ENCODE measurements around the gene TTR. TPM values are rescaled to one million over a fixed set of nuclear protein-coding genes. Genes with fewer than 3 reads are reported as not detected.

TTR gene
- total and polyA plus RNA-seq, 9 of the 15 experiments (the other 6 are each of a cell fraction or from before 2014, with no cell fraction given), result 0.17 to 0.53 TPM; not detected in 7

DNA sequence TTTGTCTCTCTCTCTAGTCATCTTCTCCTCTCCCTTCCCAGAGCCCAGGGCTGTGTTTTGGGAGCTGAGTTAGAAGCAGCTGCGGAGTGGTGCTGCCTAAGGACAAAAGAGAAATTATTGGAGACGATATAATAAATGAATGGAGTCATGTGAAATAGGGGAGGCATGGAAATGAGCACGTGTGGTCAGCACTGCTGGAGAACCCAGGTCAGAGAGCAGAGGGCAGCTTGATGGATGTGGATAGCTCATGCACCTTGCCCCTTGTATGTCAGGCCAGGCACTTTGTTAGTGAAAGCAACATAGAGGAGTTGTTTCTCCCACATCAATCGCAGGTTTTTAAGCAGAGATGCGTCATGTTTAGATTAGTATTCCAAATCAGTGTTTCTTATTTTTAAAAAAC, 15.7 kb downstream of the TTR start:
- in situ Hi-C loops (cut with MboI), result no loop called here
- Histone ChIP-seq H3K27me3 (ENCODE audit: control insufficient read depth in 2 of 2, insufficient read depth in 2 of 2, low read length in 2 of 2) (peaks cover 0 to 2% of the 10 kb centered on the region in 2 experiments; a peak in 1 of 5 replicates), H3K9me3 (replicated peaks; ENCODE audit: control insufficient read depth, insufficient read depth, low read depth, low read length) (no peaks in the 10 kb centered on the region), H3K9ac (ENCODE audit: insufficient read depth in 1 of 2, low read depth in 2 of 2, low read length in 2 of 2) (no peak overlapping the region), H3K4me1 (replicated peaks in 1 of 2; ENCODE audit: control insufficient read depth in 2 of 2, insufficient read depth in 2 of 2, low read length in 2 of 2) (no peaks in the 10 kb centered on the region), H3K27ac (ENCODE audit: extremely low read depth, low read depth, low read length) (no peak overlapping the region), H3K9me1 (ENCODE audit: control insufficient read depth, insufficient read depth, low read length) (no peaks in the 10 kb centered on the region), H4K20me1 (replicated peaks; ENCODE audit: control insufficient read depth, insufficient read depth, low read length) (no peaks in the 10 kb centered on the region), H2AFZ (ENCODE audit: low read depth, low read length) (no peak overlapping the region), H3K4me3 (no peak overlapping the region), H3K79me2 (ENCODE audit: control insufficient read depth, insufficient read depth, low read length) (no peaks in the 10 kb centered on the region), H3K36me3 (ENCODE audit: control insufficient read depth, insufficient read depth, low read length) (no peaks in the 10 kb centered on the region), H3K4me2 (ENCODE audit: insufficient read depth, low read length) (no peak overlapping the region)
- ChIA-PET POLR2A (interaction anchor here (1.0 to 1.3 kb wide), 2 partner anchors 9 to 184 kb away, joined by 3 read pairs; no protein-coding TSS in a partner anchor), CTCF (ENCODE audit: low intra/inter-chr PET ratio) (no interaction called here)
- no TSS peak for BruUV-seq (replicated peaks)
- intact Hi-C loops (cut with micrococcal nuclease), result no loop called here
- no peak for FAIRE-seq
- no peak for ATAC-seq
- 1% methylated on average over 5 of the region's 5 CpGs for WGBS (ENCODE audit: insufficient coverage, low coverage, missing lambda C conversion rate)
- no peak for TF ChIP-seq ZNF165 (CRISPR knock-in tag; IDR thresholded peaks at IDR 0.05; ENCODE audit: borderline replicate concordance)
- DNase-seq (ENCODE audit: extremely low read depth in 1 of 4, low spot score in 3 of 4), result no peak

DNA sequence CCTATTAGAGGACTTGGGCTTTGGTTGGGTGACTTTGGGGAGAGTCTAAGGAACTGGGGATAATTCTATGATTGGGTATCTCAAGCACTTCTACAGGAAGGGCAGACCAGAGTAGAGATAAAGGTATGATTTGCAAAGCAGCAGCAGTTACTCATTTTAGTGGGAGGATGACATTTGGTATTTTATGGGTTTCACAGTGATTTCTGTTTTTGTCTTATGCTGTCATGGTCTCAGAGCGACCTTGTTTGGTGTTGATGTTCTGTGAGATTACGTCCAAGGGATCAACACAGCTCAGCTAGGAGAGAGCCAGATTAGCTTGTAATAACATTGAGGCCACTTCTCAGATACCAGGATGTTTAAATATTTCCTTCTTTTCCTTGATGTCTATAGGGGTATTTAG, 18.2 kb downstream of the TTR start:
- Histone ChIP-seq H3K4me1 (replicated peaks in 1 of 2; ENCODE audit: control insufficient read depth in 2 of 2, insufficient read depth in 2 of 2, low read length in 2 of 2) (no peaks in the 10 kb centered on the region), H3K79me2 (ENCODE audit: control insufficient read depth, insufficient read depth, low read length) (no peaks in the 10 kb centered on the region), H3K4me3 (no peak overlapping the region), H3K27ac (ENCODE audit: extremely low read depth, low read depth, low read length) (no peak overlapping the region), H3K27me3 (ENCODE audit: control insufficient read depth in 2 of 2, insufficient read depth in 2 of 2, low read length in 2 of 2) (peaks cover 0 to 2% of the 10 kb centered on the region in 2 experiments; a peak in 1 of 5 replicates), H3K9me3 (replicated peaks; ENCODE audit: control insufficient read depth, insufficient read depth, low read depth, low read length) (no peaks in the 10 kb centered on the region), H3K9ac (ENCODE audit: insufficient read depth in 1 of 2, low read depth in 2 of 2, low read length in 2 of 2) (no peak overlapping the region), H4K20me1 (replicated peaks; ENCODE audit: control insufficient read depth, insufficient read depth, low read length) (no peaks in the 10 kb centered on the region), H3K36me3 (ENCODE audit: control insufficient read depth, insufficient read depth, low read length) (no peaks in the 10 kb centered on the region), H3K9me1 (ENCODE audit: control insufficient read depth, insufficient read depth, low read length) (no peaks in the 10 kb centered on the region), H2AFZ (ENCODE audit: low read depth, low read length) (no peak overlapping the region), H3K4me2 (ENCODE audit: insufficient read depth, low read length) (no peak overlapping the region)
- intact Hi-C loops (cut with micrococcal nuclease) (no loop called here), in situ Hi-C loops (cut with MboI) (no loop called here)
- POLR2A ChIA-PET, result no interaction called here
- WGBS (ENCODE audit: insufficient coverage, low coverage, missing lambda C conversion rate), result 5% methylated on average over 2 of the region's 2 CpGs
- no peak for ATAC-seq
- TF ChIP-seq MTA3 (IDR thresholded peaks at IDR 0.05; ENCODE audit: borderline replicate concordance) (no peak), SMAD4 (CRISPR knock-in tag; conservative IDR thresholded peaks at IDR 0.05) (no peak), STAT5B (CRISPR knock-in tag; IDR thresholded peaks at IDR 0.05) (no peak), FIP1L1 (IDR thresholded peaks at IDR 0.05; ENCODE audit: low read depth, low read length, poor library complexity, severe bottlenecking) (no peak), CHD1 (IDR thresholded peaks at IDR 0.05; ENCODE audit: low read length) (no peak), FOSL1 (tag; conservative IDR thresholded peaks at IDR 0.05) (peak; percentile 64), NR2F6 (CRISPR knock-in tag; IDR thresholded peaks at IDR 0.05) (no peak), MEIS2 (IDR thresholded peaks at IDR 0.05; ENCODE audit: partially characterized antibody) (peak; percentile 30)
- TF ChIP-seq, protein P1, sequence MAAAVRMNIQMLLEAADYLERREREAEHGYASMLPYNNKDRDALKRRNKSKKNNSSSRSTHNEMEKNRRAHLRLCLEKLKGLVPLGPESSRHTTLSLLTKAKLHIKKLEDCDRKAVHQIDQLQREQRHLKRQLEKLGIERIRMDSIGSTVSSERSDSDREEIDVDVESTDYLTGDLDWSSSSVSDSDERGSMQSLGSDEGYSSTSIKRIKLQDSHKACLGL (CRISPR knock-in tag; IDR thresholded peaks at IDR 0.05; ENCODE audit: borderline replicate concordance, poor library complexity, severe bottlenecking), result no peak
- TF ChIP-seq, protein P2, sequence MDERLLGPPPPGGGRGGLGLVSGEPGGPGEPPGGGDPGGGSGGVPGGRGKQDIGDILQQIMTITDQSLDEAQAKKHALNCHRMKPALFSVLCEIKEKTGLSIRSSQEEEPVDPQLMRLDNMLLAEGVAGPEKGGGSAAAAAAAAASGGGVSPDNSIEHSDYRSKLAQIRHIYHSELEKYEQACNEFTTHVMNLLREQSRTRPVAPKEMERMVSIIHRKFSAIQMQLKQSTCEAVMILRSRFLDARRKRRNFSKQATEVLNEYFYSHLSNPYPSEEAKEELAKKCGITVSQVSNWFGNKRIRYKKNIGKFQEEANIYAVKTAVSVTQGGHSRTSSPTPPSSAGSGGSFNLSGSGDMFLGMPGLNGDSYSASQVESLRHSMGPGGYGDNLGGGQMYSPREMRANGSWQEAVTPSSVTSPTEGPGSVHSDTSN (CRISPR knock-in tag; IDR thresholded peaks at IDR 0.05; ENCODE audit: low read depth), result no peak
- TF ChIP-seq, protein P2 (tag; conservative IDR thresholded peaks at IDR 0.05; ENCODE audit: low read depth), result peak; percentile 52
- CTCF ChIA-PET (ENCODE audit: low intra/inter-chr PET ratio), result no interaction called here
- DNase-seq (ENCODE audit: extremely low read depth in 1 of 4, low spot score in 3 of 4), result no peak
- BruUV-seq (replicated peaks), result no TSS peak
- no peak for FAIRE-seq
